K562 (cell line): ENCODE results near the gene TCEAL5. TPM values are rescaled to one million over a fixed set of nuclear protein-coding genes. Genes with fewer than 3 reads are reported as not detected.

Source experiments
- ATAC-seq: fragments of 200-7000 bp; cut with Tn5 transposase; 3 replicates; pipeline ENCODE4 v1.9.1; 2020; ENCODE audit warnings: moderate library complexity
- BruUV-seq: library from RNA; stranded (reverse); fragments of 400-500 nt; replicated peaks from 2 replicates; lab custom pipeline; 2021; lab: Mats Ljungman, UMichigan
- CTCF ChIA-PET: fragments of 300-600 bp; formaldehyde crosslinking; extraction: SDS; loops from one replicate; lab custom pipeline; 2021; ENCODE audit warnings: low intra/inter-chr PET ratio; lab: Yijun Ruan, JAX
- POLR2A ChIA-PET: fragments of 300-600, 350-650 bp; sonication (Branson Sonifier 250); formaldehyde crosslinking; extraction: SDS; loops from one replicate; lab custom pipeline; 2021; ENCODE audit warnings: antibody characterized with exemption, inconsistent platforms; lab: Yijun Ruan, JAX
- DNase-seq, 4 experiments: peaks; one replicate each; pipeline versions ENCODE4 v3.0.0 to v3.0.0-alpha.2; 2011 to 2018; ENCODE audit warnings: low spot score in 3 of 4, mixed read lengths in 3 of 4; ENCODE audit errors: extremely low read depth in 1 of 4
- FAIRE-seq: peaks from 2 replicates; lab custom pipeline; 2011; peaks lifted over from hg19 to GRCh38; lab: Jason Lieb, UNC
- H2AFZ ChIP-seq: 2 replicates; pipeline ENCODE4 v1.6.0; 2011; ENCODE audit warnings: low read depth, low read length, control low read depth, inconsistent platforms
- H3K27ac ChIP-seq: fragments of 200-600 bp; 3 replicates; pipeline ENCODE4 v1.8.0; 2011; ENCODE audit warnings: low read depth, mild to moderate bottlenecking, control low read depth, inconsistent platforms, low read length, moderate library complexity, mixed read lengths; ENCODE audit errors: extremely low read depth
- H3K27me3 ChIP-seq, 2 experiments: fragments of 300-600 bp in 1 of 2; 2 replicates in 1 of 2; 3 replicates in 1 of 2; pipeline versions ENCODE4 v1.6.0 to v1.8.0; 2011; ENCODE audit warnings: inconsistent platforms in 2 of 2, low read length in 2 of 2, mild to moderate bottlenecking in 1 of 2, mixed read lengths in 1 of 2, moderate library complexity in 1 of 2; ENCODE audit not compliant: control insufficient read depth in 2 of 2, insufficient read depth in 2 of 2
- H3K36me3 ChIP-seq: fragments of 300-600 bp; 3 replicates; pipeline ENCODE4 v1.8.0; 2011; ENCODE audit warnings: mild to moderate bottlenecking, low read length, inconsistent platforms; ENCODE audit not compliant: control insufficient read depth, insufficient read depth
- H3K4me1 ChIP-seq, 2 experiments: fragments of 200-600 bp in 1 of 2; replicated peaks in 1 of 2; 2 replicates in 1 of 2; 3 replicates in 1 of 2; pipeline versions ENCODE4 v1.5.1 to v1.8.0; 2011; ENCODE audit warnings: inconsistent platforms in 2 of 2, low read length in 2 of 2, mild to moderate bottlenecking in 1 of 2, mixed read lengths in 1 of 2, moderate library complexity in 1 of 2; ENCODE audit not compliant: control insufficient read depth in 2 of 2, insufficient read depth in 2 of 2
- H3K4me2 ChIP-seq: 2 replicates; pipeline ENCODE4 v1.6.1; 2011; ENCODE audit warnings: low read length, control low read depth, inconsistent platforms, mixed read lengths; ENCODE audit not compliant: insufficient read depth
- H3K4me3 ChIP-seq: fragments of 200-600 bp; sonication (generic), shearing (Covaris generic); 2 replicates; pipeline ENCODE4 v1.5.1; 2016; ENCODE audit warnings: control low read depth, inconsistent platforms
- H3K79me2 ChIP-seq: fragments of 200-600 bp; 3 replicates; pipeline ENCODE4 v1.8.0; 2011; ENCODE audit warnings: low read length, inconsistent platforms; ENCODE audit not compliant: control insufficient read depth, insufficient read depth
- H3K9ac ChIP-seq, 2 experiments: 2 replicates each; pipeline versions ENCODE4 v1.6.0 to v1.6.1; 2011; ENCODE audit warnings: low read depth in 2 of 2, low read length in 2 of 2, control low read depth in 1 of 2, inconsistent platforms in 1 of 2, mild to moderate bottlenecking in 1 of 2, mixed read lengths in 1 of 2; ENCODE audit not compliant: insufficient read depth in 1 of 2
- H3K9me1 ChIP-seq: one replicate; pipeline ENCODE4 v1.6.0; 2011; ENCODE audit warnings: inconsistent platforms, mild to moderate bottlenecking, low read length, moderate library complexity; ENCODE audit not compliant: control insufficient read depth, insufficient read depth
- H3K9me3 ChIP-seq: replicated peaks from 2 replicates; pipeline ENCODE4 v1.5.1; 2011; ENCODE audit warnings: low read depth, low read length, inconsistent platforms; ENCODE audit not compliant: control insufficient read depth, insufficient read depth
- H4K20me1 ChIP-seq: replicated peaks from 2 replicates; pipeline ENCODE4 v1.6.1; 2011; ENCODE audit warnings: low read length, inconsistent platforms, mixed read lengths; ENCODE audit not compliant: control insufficient read depth, insufficient read depth
- BCL6 ChIP-seq: fragments of 250-450 bp; sonication (Bioruptor Pico); IDR thresholded peaks from 2 replicates; pipeline ENCODE4 v1.4.0; 2020
- BDP1 ChIP-seq: IDR thresholded peaks from 3 replicates; pipeline ENCODE4 v1.6.1; 2011; ENCODE audit not compliant: insufficient read length, insufficient read depth
- CREB3L1 ChIP-seq: fragments of 450-650 bp; IDR thresholded peaks from 2 replicates; pipeline ENCODE4 v1.6.1; 2014; ENCODE audit warnings: low read depth, mild to moderate bottlenecking, moderate library complexity, borderline replicate concordance
- ETV5 ChIP-seq: sonication (generic); formaldehyde crosslinking; IDR thresholded peaks from 2 replicates; pipeline ENCODE4 v1.4.0; 2020; ENCODE audit warnings: low read depth, mild to moderate bottlenecking, missing genetic modification reagents
- HDAC2 ChIP-seq: fragments of 450-650 bp; IDR thresholded peaks from 2 replicates; pipeline ENCODE4 v1.6.1; 2016; ENCODE audit warnings: mild to moderate bottlenecking
- HSF4 ChIP-seq: fragments of 250-450 bp; sonication (Bioruptor Pico); IDR thresholded peaks from 2 replicates; pipeline ENCODE4 v2.1.2; 2022; ENCODE audit warnings: mild to moderate bottlenecking, moderate library complexity, borderline replicate concordance
- KDM2B ChIP-seq: fragments of 250-450 bp; sonication (Bioruptor Pico); IDR thresholded peaks from 2 replicates; pipeline ENCODE4 v1.8.0; 2021; ENCODE audit warnings: mild to moderate bottlenecking, moderate library complexity
- MTF1 ChIP-seq: fragments of 250-450 bp; sonication (Bioruptor Pico); IDR thresholded peaks from 2 replicates; pipeline ENCODE4 v1.9.0; 2021; ENCODE audit warnings: moderate library complexity, mild to moderate bottlenecking, inconsistent platforms, borderline replicate concordance
- STAT5A ChIP-seq: IDR thresholded peaks from 2 replicates; pipeline ENCODE4 v1.6.1; 2012; ENCODE audit warnings: low read length, inconsistent platforms, borderline replicate concordance
- SUPT5H ChIP-seq: fragments of 450-650 bp; IDR thresholded peaks from 2 replicates; pipeline ENCODE4 v1.6.1; 2016
- ZFX ChIP-seq: sonication (generic); formaldehyde crosslinking; IDR thresholded peaks from 2 replicates; pipeline ENCODE4 v1.8.0; 2022; ENCODE audit warnings: mild to moderate bottlenecking, missing genetic modification reagents, moderate library complexity
- ZNF695 ChIP-seq: fragments of 450-650 bp; formaldehyde crosslinking; IDR thresholded peaks from 2 replicates; pipeline ENCODE4 v1.4.0; 2020; ENCODE audit warnings: mild to moderate bottlenecking, moderate library complexity
- ZNF780A ChIP-seq: fragments of 250-450 bp; sonication (Bioruptor Pico); IDR thresholded peaks from 2 replicates; pipeline ENCODE4 v1.5.0; 2021; ENCODE audit warnings: mild to moderate bottlenecking
- WGBS: fragments of 100-300 bp; shearing (Covaris generic); methylation state at CpG from one replicate; pipeline ENCODE4 v1.1.6; 2016; ENCODE audit warnings: low coverage, mixed read lengths; ENCODE audit not compliant: insufficient coverage; ENCODE audit errors: missing lambda C conversion rate; 5-methylcytosine and 5-hydroxymethylcytosine counted together
- in situ Hi-C: fragments of 300-500 bp; cut with MboI; formaldehyde crosslinking; loops from 4 replicates; pipeline ENCODE4 v1.15.0; 2018; ENCODE audit warnings: inconsistent platforms, mixed read lengths
- intact Hi-C: fragments of 100-400 bp; cut with micrococcal nuclease; formaldehyde crosslinking; loops from 2 replicates; pipeline ENCODE4 v1.14.2; 2022
- polyA plus RNA-seq, 8 experiments: library from polyadenylated mRNA; depleted of rRNA in 4 of 8; stranded (reverse) in 5 of 8; unstranded in 3 of 8; fragments of >200 nt; fragmentation: Nextera tagmentation in 2 of 8; fragmentation: Illumina TruSeq in 1 of 8; extraction: Ambion mirVana in 2 of 8; extraction: Trizol in 1 of 8; gene quantifications; 2 replicates each; pipeline versions ENCODE4 v1.2.1 to v1.2.3, GENCODE V29; 2011 to 2014; ENCODE audit warnings: inconsistent platforms in 1 of 8, missing spikeins in 1 of 8
- total RNA-seq, 7 experiments: library from RNA; depleted of rRNA in 6 of 7; stranded (reverse); fragments of >200 nt in 6 of 7; fragmentation: Illumina TruSeq in 2 of 7; extraction: Trizol in 2 of 7; gene quantifications; 2 replicates each; pipeline versions ENCODE4 v1.2.1 to v1.2.3, GENCODE V29; 2011 to 2021; ENCODE audit warnings: low replicate concordance in 1 of 7

Gene TCEAL5
- total and polyA plus RNA-seq, 9 of the 15 experiments (the other 6 are each of a cell fraction or from before 2014, with no cell fraction given), result 0.10 to 0.18 TPM; not detected in 7

- CTCF ChIA-PET, result no interaction called here
- H3K27ac ChIP-seq, result peak overlapping the region; percentile 59
- H3K9me1 ChIP-seq, result no peaks in the 10 kb centered on the region
- no peak for FAIRE-seq
- TF ChIP-seq HDAC2 (no peak), ETV5 (CRISPR knock-in tag) (no peak), KDM2B (CRISPR knock-in tag) (no peak), ZFX (CRISPR knock-in tag) (no peak), BDP1 (no peak), STAT5A (no peak), HSF4 (CRISPR knock-in tag) (no peak), ZNF780A (CRISPR knock-in tag) (no peak), ZNF695 (CRISPR knock-in tag) (no peak), MTF1 (CRISPR knock-in tag) (no peak), BCL6 (no peak), CREB3L1 (no peak), SUPT5H (no peak)
- TF ChIP-seq, all 486 proteins: peak for 0
- H3K9ac ChIP-seq, result peak overlapping the region in 1 of 2 experiments; percentile 20; a peak in 1 of 4 replicates
- intact Hi-C loops (no loop called here), in situ Hi-C loops (no loop called here)
- no peaks in the 10 kb centered on the region; the same call in 1 of the 2 replicates for H3K9me3 ChIP-seq
- DNase-seq (no peak), ATAC-seq (no peak)
- H3K27me3 ChIP-seq, result no peaks in the 10 kb centered on the region
- H3K4me2 ChIP-seq, result no peak overlapping the region
- no peak overlapping the region for H3K4me3 ChIP-seq
- no TSS peak for BruUV-seq
- 83% methylated on average over 1 of the region's 1 CpG for WGBS
- H3K36me3 ChIP-seq, result no peaks in the 10 kb centered on the region
- POLR2A ChIA-PET, result no interaction called here
- peak overlapping the region; percentile 26 for H2AFZ ChIP-seq
- H4K20me1 ChIP-seq, result no peaks in the 10 kb centered on the region
- H3K79me2 ChIP-seq, result peaks cover 5% of the 10 kb centered on the region; the same call in 1 of the 3 replicates
- H3K4me1 ChIP-seq, result peaks cover 9 to 42% of the 10 kb centered on the region in 2 experiments
Observed at GRCh38 chrX:103236296-103236695, 40.3 kb downstream of the TCEAL5 start.
